Motor neuron (in vitro differentiated cells): ENCODE results near the gene C1orf159. TPM values are rescaled to one million over a fixed set of nuclear protein-coding genes. Genes with fewer than 3 reads are reported as not detected.

Experiments used
- ATAC-seq, 8 experiments: fragments of 200-7000 bp; cut with Tn5 transposase; replicated peaks in 6 of 8; 2 replicates each; pipeline ENCODE4 v1.8.0; 2021; ENCODE audit warnings: mild to moderate bottlenecking in 8 of 8, moderate library complexity in 8 of 8
- H3K27ac ChIP-seq, 2 donors: fragments of 250-450 bp; sonication (Bioruptor Pico); 2 replicates each; pipeline ENCODE4 v1.9.0; 2021; ENCODE audit warnings: antibody characterized with exemption in 2 of 2, mild to moderate bottlenecking in 2 of 2, moderate library complexity in 1 of 2
- H3K4me1 ChIP-seq, 2 donors: fragments of 250-450 bp; sonication (Bioruptor Pico); replicated peaks in 1 of 2; 2 replicates each; pipeline ENCODE4 v1.6.1; 2021; ENCODE audit warnings: antibody characterized with exemption in 2 of 2, mild to moderate bottlenecking in 2 of 2, moderate library complexity in 1 of 2
- H3K4me3 ChIP-seq, 5 donors: fragments of 250-450 bp; sonication (Bioruptor Pico); 2 replicates each; pipeline ENCODE4 v1.9.0; 2021; ENCODE audit warnings: antibody characterized with exemption in 5 of 5, mild to moderate bottlenecking in 5 of 5, moderate library complexity in 4 of 5
- WGBS, 10 experiments: fragments of 450-650 bp; shearing (Covaris generic); methylation state at CpG; one replicate each; pipeline ENCODE4 v1.0.0; 2022; 5-methylcytosine and 5-hydroxymethylcytosine counted together
- in situ Hi-C, 9 experiments: fragments of 400-800 bp; cut with MboI; loops; one replicate each; pipeline ENCODE4 v1.15.0; 2021; ENCODE audit warnings: low sequenced_read_pairs in 9 of 9, low pct_unique_long_range_greater_than_20kb in 2 of 9; ENCODE audit not compliant: unreplicated experiment in 9 of 9
- total RNA-seq, 8 experiments: library from RNA; unstranded; fragments of 300-600 nt; gene quantifications; 2 replicates each; pipeline versions ENCODE4 v1.2.3 to v1.2.4, GENCODE V29; 2022

C1orf159 gene
- total RNA-seq, 8 experiments from 2014 or later, result 5.8 to 17.9 (median 9.7) TPM

GRCh38 chr1:1125945-1126344 lies 10.1 kb upstream of the C1orf159 start:
- 77 to 91% (median 82%) methylated on average over 2 to 7 of the region's 18 CpGs; no CpG with 5 or more reads in 6 of the 10 experiments for WGBS, 10 experiments
- ATAC-seq, result no peak
- H3K4me1 ChIP-seq, result peaks cover 19 to 23% of the 10 kb centered on the region in 2 donors
- in situ Hi-C loops, result no loop called here
- no peak overlapping the region for H3K4me3 ChIP-seq
- no peak overlapping the region for H3K27ac ChIP-seq

GRCh38 chr1:1124786-1125642 lies 9.1 kb upstream of the C1orf159 start:
- in situ Hi-C loops, result no loop called here
- ATAC-seq, result no peak
- H3K4me3 ChIP-seq, result no peak overlapping the region
- H3K4me1 ChIP-seq, result peaks cover 19 to 23% of the 10 kb centered on the region in 2 donors
- H3K27ac ChIP-seq, result no peak overlapping the region
- WGBS, 10 experiments, result 57 to 90% (median 74%) methylated on average over 1 to 19 of the region's 29 CpGs; no CpG with 5 or more reads in 3 of the 10 experiments

- no peak for ATAC-seq
- Histone ChIP-seq H3K27ac (no peak overlapping the region), H3K4me1 (peaks cover 19 to 22% of the 10 kb centered on the region in 2 donors), H3K4me3 (no peak overlapping the region)
- 60 to 100% (median 83%) methylated on average over 1 to 7 of the region's 7 CpGs; no CpG with 5 or more reads in 4 of the 10 experiments for WGBS, 10 experiments
- in situ Hi-C loops, result no loop called here
Observed at GRCh38 chr1:1124508-1124785, 8.6 kb upstream of the C1orf159 start.

- in situ Hi-C loops, result no loop called here
- WGBS, 10 experiments, result 60 to 100% (median 84%) methylated on average over 1 to 9 of the region's 23 CpGs; no CpG with 5 or more reads in 4 of the 10 experiments
- Histone ChIP-seq H3K4me1 (peaks cover 14 to 16% of the 10 kb centered on the region in 2 donors), H3K4me3 (no peak overlapping the region), H3K27ac (no peak overlapping the region)
- no peak for ATAC-seq
Observed at GRCh38 chr1:1123581-1124507, 8.0 kb upstream of the C1orf159 start.

GRCh38 chr1:1122981-1123480 lies 7.1 kb upstream of the C1orf159 start:
- 33 to 77% (median 76%) methylated on average over 1 to 11 of the region's 18 CpGs; no CpG with 5 or more reads in 4 of the 10 experiments for WGBS, 10 experiments
- H3K4me1 ChIP-seq, result peaks cover 11 to 13% of the 10 kb centered on the region in 2 donors
- H3K4me3 ChIP-seq, result no peak overlapping the region
- in situ Hi-C loops, result no loop called here
- ATAC-seq, result peak in 3 of 8 experiments; percentile 11 to 44 (median 27)
- no peak overlapping the region for H3K27ac ChIP-seq

GRCh38 chr1:1122078-1122811 lies 6.4 kb upstream of the C1orf159 start:
- in situ Hi-C loops, result no loop called here
- ATAC-seq, result peak; percentile 89 to 96 (median 94)
- 0 to 67% (median 27%) methylated on average over 1 to 17 of the region's 39 CpGs; no CpG with 5 or more reads in 5 of the 10 experiments for WGBS, 10 experiments
- no peak overlapping the region for H3K4me3 ChIP-seq
- peaks cover 7 to 13% of the 10 kb centered on the region in 2 donors for H3K4me1 ChIP-seq
- no peak overlapping the region for H3K27ac ChIP-seq

GRCh38 chr1:1121611-1122077 lies 5.8 kb upstream of the C1orf159 start:
- H3K27ac ChIP-seq, result no peak overlapping the region
- in situ Hi-C loops, result no loop called here
- no peak overlapping the region for H3K4me3 ChIP-seq
- WGBS, 10 experiments, result 40 to 60% (median 53%) methylated on average over 1 to 5 of the region's 15 CpGs; no CpG with 5 or more reads in 6 of the 10 experiments
- H3K4me1 ChIP-seq, result peaks cover 3 to 13% of the 10 kb centered on the region in 2 donors
- peak; percentile 38 to 48 (median 44) for ATAC-seq

- in situ Hi-C loops, result no loop called here
- Histone ChIP-seq H3K4me1 (peaks cover 3 to 13% of the 10 kb centered on the region in 2 donors), H3K27ac (no peak overlapping the region), H3K4me3 (no peak overlapping the region)
- ATAC-seq, result no peak
- 57 to 72% (median 64%) methylated on average over 2 to 10 of the region's 25 CpGs; no CpG with 5 or more reads in 6 of the 10 experiments for WGBS, 10 experiments
Observed at GRCh38 chr1:1120866-1121591, 5.1 kb upstream of the C1orf159 start.

- Histone ChIP-seq H3K27ac (no peak overlapping the region), H3K4me3 (no peak overlapping the region), H3K4me1 (peaks cover 5 to 15% of the 10 kb centered on the region in 2 donors)
- 50 to 100% (median 67%) methylated on average over 1 to 10 of the region's 16 CpGs; no CpG with 5 or more reads in 3 of the 10 experiments for WGBS, 10 experiments
- ATAC-seq, result no peak
- in situ Hi-C loops, result no loop called here
Observed at GRCh38 chr1:1120096-1120495, 4.2 kb upstream of the C1orf159 start.

- Histone ChIP-seq H3K4me3 (no peak overlapping the region), H3K4me1 (peaks cover 7 to 20% of the 10 kb centered on the region in 2 donors), H3K27ac (no peak overlapping the region)
- in situ Hi-C loops, result loop anchor here in 2 of 9 experiments (10.0 kb wide), 2 partner anchors 85 to 135 kb away; no protein-coding TSS in a partner anchor
- ATAC-seq, result no peak
- WGBS, 10 experiments, result 8 to 100% (median 56%) methylated on average over 1 to 18 of the region's 20 CpGs; no CpG with 5 or more reads in 2 of the 10 experiments
Observed at GRCh38 chr1:1119272-1119890, 3.5 kb upstream of the C1orf159 start.

GRCh38 chr1:1118876-1119220 lies 3.0 kb upstream of the C1orf159 start:
- ATAC-seq, result no peak
- Histone ChIP-seq H3K4me3 (no peak overlapping the region), H3K27ac (no peak overlapping the region), H3K4me1 (peaks cover 7 to 20% of the 10 kb centered on the region in 2 donors)
- 17 to 81% (median 56%) methylated on average over 1 to 9 of the region's 11 CpGs; no CpG with 5 or more reads in 3 of the 10 experiments for WGBS, 10 experiments
- in situ Hi-C loops, result loop anchor here in 2 of 9 experiments (10.0 kb wide), 2 partner anchors 84 to 136 kb away; no protein-coding TSS in a partner anchor
